HL-60 (cell line): ENCODE measurements around the gene ANXA2.

Source experiments
- DNase-seq, 2 experiments: peaks; one replicate each; pipeline ENCODE4 v3.0.0-alpha.2; 2010 to 2020; ENCODE audit warnings: low read depth in 1 of 2, low spot score in 1 of 2
- H3K27ac ChIP-seq: fragments of 250-450 bp; sonication (Bioruptor Pico); replicated peaks from 2 replicates; pipeline ENCODE4 v1.5.1; 2020; ENCODE audit warnings: mild to moderate bottlenecking, moderate library complexity
- H3K27me3 ChIP-seq: fragments of 250-450 bp; sonication (Bioruptor Pico); 2 replicates; pipeline ENCODE4 v1.5.1; 2021; ENCODE audit warnings: mild to moderate bottlenecking, moderate library complexity; ENCODE audit not compliant: insufficient read depth, poor library complexity, severe bottlenecking
- H3K4me3 ChIP-seq: replicated peaks from 2 replicates; pipeline ENCODE4 v1.5.1; 2011; ENCODE audit warnings: mild to moderate bottlenecking, control low read depth, low read length; ENCODE audit not compliant: insufficient read depth
- CTCF ChIP-seq: IDR thresholded peaks from one replicate; pipeline ENCODE4 v1.5.1; 2011; ENCODE audit warnings: low read length, control low read depth, inconsistent platforms; ENCODE audit not compliant: insufficient read depth
- GABPA ChIP-seq: IDR thresholded peaks from 2 replicates; pipeline ENCODE4 v1.6.1; 2012; ENCODE audit warnings: low read depth
- POLR2AphosphoS5 ChIP-seq: IDR thresholded peaks from 2 replicates; pipeline ENCODE4 v1.6.1; 2012; ENCODE audit warnings: low read depth
- REST ChIP-seq: IDR thresholded peaks from 2 replicates; pipeline ENCODE4 v1.6.1; 2012; ENCODE audit warnings: low read depth; ENCODE audit not compliant: insufficient replicate concordance
- SPI1 ChIP-seq: IDR thresholded peaks from 2 replicates; pipeline ENCODE4 v1.6.1; 2012; ENCODE audit warnings: low read depth, mild to moderate bottlenecking, borderline replicate concordance

The ANXA2 gene

GRCh38 chr15:60394689-60395097 lies 3.1 kb downstream of the ANXA2 start:
- no peak for DNase-seq
- no peak overlapping the region for H3K4me3 ChIP-seq
- peaks cover 15% of the 10 kb centered on the region for H3K27me3 ChIP-seq
- no peak overlapping the region for H3K27ac ChIP-seq
- TF ChIP-seq SPI1, result no peak
- no peak for TF ChIP-seq REST
- no peak for TF ChIP-seq POLR2AphosphoS5
- TF ChIP-seq GABPA, result no peak
- TF ChIP-seq CTCF, result no peak

- no peak overlapping the region for H3K27ac ChIP-seq
- H3K27me3 ChIP-seq, result peaks cover 13% of the 10 kb centered on the region
- DNase-seq, result no peak
- H3K4me3 ChIP-seq, result no peak overlapping the region
- TF ChIP-seq REST, result no peak
- TF ChIP-seq SPI1, result no peak
- TF ChIP-seq CTCF, result no peak
- TF ChIP-seq POLR2AphosphoS5, result no peak
- TF ChIP-seq GABPA, result no peak
These were observed 4.6 kb downstream of the ANXA2 start for GRCh38 chr15:60392986-60393790.

- TF ChIP-seq SPI1 (no peak), REST (no peak), POLR2AphosphoS5 (no peak), CTCF (no peak), GABPA (no peak)
- no peak for DNase-seq
These were observed 5.2 kb downstream of the ANXA2 start for GRCh38 chr15:60392601-60392985.

More at GRCh38 chr15:60392601-60392985, 5.2 kb downstream of the ANXA2 start:
- no peak overlapping the region for H3K4me3 ChIP-seq
- peaks cover 11% of the 10 kb centered on the region for H3K27me3 ChIP-seq
- no peak overlapping the region for H3K27ac ChIP-seq
